ENCODE measurements around the gene TOR2A.

Gene TOR2A

GRCh38 chr9:127723444-127723843 lies 11.7 kb downstream of the TOR2A start:
- TF ChIP-seq EZH2phosphoT487 (IDR thresholded peaks at IDR 0.05; ENCODE audit: low read depth) (no peak), CTCF (IDR thresholded peaks at IDR 0.05; ENCODE audit: low read depth, low read length) (no peak)
- Histone ChIP-seq H3K9me3 (ENCODE audit: insufficient read depth, low read length) (no peaks in the 10 kb centered on the region), H3K4me3 (ENCODE audit: low read length) (no peak overlapping the region), H3K27ac (ENCODE audit: low read length) (no peak overlapping the region), H3K4me2 (ENCODE audit: low read length) (no peak overlapping the region), H2AFZ (ENCODE audit: low read depth, low read length) (no peak overlapping the region), H3K4me1 (ENCODE audit: low read length) (no peaks in the 10 kb centered on the region), H3K36me3 (replicated peaks; ENCODE audit: low read depth, low read length) (no peaks in the 10 kb centered on the region), H3K27me3 (ENCODE audit: low read depth, low read length) (peaks cover 4% of the 10 kb centered on the region), H3K79me2 (ENCODE audit: low read length) (no peaks in the 10 kb centered on the region), H3K9ac (ENCODE audit: low read length) (no peak overlapping the region), H4K20me1 (ENCODE audit: insufficient read depth, low read length) (no peaks in the 10 kb centered on the region)

- Histone ChIP-seq H4K20me1 (ENCODE audit: insufficient read depth, low read length) (no peaks in the 10 kb centered on the region), H3K27me3 (ENCODE audit: low read depth, low read length) (peaks cover 4% of the 10 kb centered on the region), H3K79me2 (ENCODE audit: low read length) (no peaks in the 10 kb centered on the region), H3K36me3 (replicated peaks; ENCODE audit: low read depth, low read length) (no peaks in the 10 kb centered on the region), H3K4me2 (ENCODE audit: low read length) (no peak overlapping the region), H3K27ac (ENCODE audit: low read length) (no peak overlapping the region), H3K9me3 (ENCODE audit: insufficient read depth, low read length) (no peaks in the 10 kb centered on the region), H3K4me3 (ENCODE audit: low read length) (no peak overlapping the region), H3K4me1 (ENCODE audit: low read length) (no peaks in the 10 kb centered on the region), H2AFZ (ENCODE audit: low read depth, low read length) (no peak overlapping the region), H3K9ac (ENCODE audit: low read length) (no peak overlapping the region)
- no peak for TF ChIP-seq EZH2phosphoT487 (IDR thresholded peaks at IDR 0.05; ENCODE audit: low read depth)
- TF ChIP-seq CTCF (IDR thresholded peaks at IDR 0.05; ENCODE audit: low read depth, low read length): no peak
These were observed 12.1 kb downstream of the TOR2A start for GRCh38 chr9:127723013-127723412.

GRCh38 chr9:127722055-127722745 lies 12.9 kb downstream of the TOR2A start:
- H3K79me2 ChIP-seq (ENCODE audit: low read length): no peaks in the 10 kb centered on the region
- no peaks in the 10 kb centered on the region for H3K36me3 ChIP-seq (replicated peaks; ENCODE audit: low read depth, low read length)
- no peak overlapping the region for H3K27ac ChIP-seq (ENCODE audit: low read length)
- no peak overlapping the region for H3K9ac ChIP-seq (ENCODE audit: low read length)
- no peak overlapping the region for H2AFZ ChIP-seq (ENCODE audit: low read depth, low read length)
- H3K9me3 ChIP-seq (ENCODE audit: insufficient read depth, low read length): no peaks in the 10 kb centered on the region
- H3K4me2 ChIP-seq (ENCODE audit: low read length): no peak overlapping the region
- H3K27me3 ChIP-seq (ENCODE audit: low read depth, low read length): peaks cover 4% of the 10 kb centered on the region
- H3K4me3 ChIP-seq (ENCODE audit: low read length): no peak overlapping the region
- H3K4me1 ChIP-seq (ENCODE audit: low read length): no peaks in the 10 kb centered on the region
- no peak for TF ChIP-seq CTCF (IDR thresholded peaks at IDR 0.05; ENCODE audit: low read depth, low read length)
- no peak for TF ChIP-seq EZH2phosphoT487 (IDR thresholded peaks at IDR 0.05; ENCODE audit: low read depth)
- H4K20me1 ChIP-seq (ENCODE audit: insufficient read depth, low read length): no peaks in the 10 kb centered on the region

GRCh38 chr9:127721391-127721821 lies 13.7 kb downstream of the TOR2A start:
- Histone ChIP-seq H3K36me3 (replicated peaks; ENCODE audit: low read depth, low read length) (no peaks in the 10 kb centered on the region), H3K4me1 (ENCODE audit: low read length) (no peaks in the 10 kb centered on the region), H3K9ac (ENCODE audit: low read length) (no peak overlapping the region), H2AFZ (ENCODE audit: low read depth, low read length) (no peak overlapping the region), H3K9me3 (ENCODE audit: insufficient read depth, low read length) (no peaks in the 10 kb centered on the region), H3K27me3 (ENCODE audit: low read depth, low read length) (peaks cover 4% of the 10 kb centered on the region), H3K79me2 (ENCODE audit: low read length) (no peaks in the 10 kb centered on the region), H4K20me1 (ENCODE audit: insufficient read depth, low read length) (no peaks in the 10 kb centered on the region), H3K4me2 (ENCODE audit: low read length) (no peak overlapping the region), H3K27ac (ENCODE audit: low read length) (no peak overlapping the region), H3K4me3 (ENCODE audit: low read length) (no peak overlapping the region)
- TF ChIP-seq EZH2phosphoT487 (IDR thresholded peaks at IDR 0.05; ENCODE audit: low read depth) (no peak), CTCF (IDR thresholded peaks at IDR 0.05; ENCODE audit: low read depth, low read length) (no peak)

Measured in OCI-LY3 (cell line).